ENCODE measurements around the gene ZNF133. TPM values are rescaled to one million over a fixed set of nuclear protein-coding genes. Genes with fewer than 3 reads are reported as not detected.

The ZNF133 gene
- total and polyA plus RNA-seq, 2 of the 13 experiments (the other 11 are each of a cell fraction or from before 2014, with no cell fraction given), result 23.5 to 26.7 TPM

DNA sequence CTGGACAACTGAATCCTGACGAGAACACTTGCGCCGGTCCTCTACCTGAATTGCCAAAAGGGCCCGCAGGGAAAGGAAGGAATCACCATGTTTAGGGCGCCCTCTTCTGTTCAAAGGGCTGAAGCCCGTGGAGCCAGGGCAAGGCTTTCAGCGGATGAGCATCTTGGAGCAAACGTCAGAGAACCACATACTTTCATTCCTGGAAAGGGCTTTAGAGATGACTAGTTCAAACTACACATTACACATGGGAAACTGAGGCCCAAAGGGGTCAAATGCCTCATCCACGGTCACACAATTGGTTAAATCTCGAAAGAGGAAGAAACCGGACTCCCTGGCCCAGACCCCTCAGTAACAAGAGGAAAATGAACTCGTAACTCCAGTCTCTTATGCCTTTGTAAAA is 11.5 kb upstream of the ZNF133 start (continued):
- TF ChIP-seq CBFB (CRISPR knock-in tag; IDR thresholded peaks at IDR 0.05) (no peak), PHF8 (CRISPR knock-in tag; IDR thresholded peaks at IDR 0.05) (no peak), PTBP1 (IDR thresholded peaks at IDR 0.05; ENCODE audit: low read depth, low read length, poor library complexity, severe bottlenecking) (no peak), ZBTB20 (CRISPR knock-in tag; IDR thresholded peaks at IDR 0.05; ENCODE audit: borderline replicate concordance, low read depth) (no peak), NR3C1 (CRISPR knock-in tag; IDR thresholded peaks at IDR 0.05) (no peak), ZNF331 (CRISPR knock-in tag; IDR thresholded peaks at IDR 0.05) (0 out of 2 replicates have a peak, but pooled peaks have one; percentile 32), ZNF232 (CRISPR knock-in tag; IDR thresholded peaks at IDR 0.05; ENCODE audit: borderline replicate concordance) (no peak), MBD4 (IDR thresholded peaks at IDR 0.05; ENCODE audit: borderline replicate concordance, low read length) (no peak), ZNF652 (CRISPR knock-in tag; IDR thresholded peaks at IDR 0.05; ENCODE audit: borderline replicate concordance, low read depth) (0 out of 2 replicates have a peak, but pooled peaks have one; percentile 17), TARDBP (CRISPR knock-in tag; IDR thresholded peaks at IDR 0.05) (no peak)
- TF ChIP-seq, protein P1, sequence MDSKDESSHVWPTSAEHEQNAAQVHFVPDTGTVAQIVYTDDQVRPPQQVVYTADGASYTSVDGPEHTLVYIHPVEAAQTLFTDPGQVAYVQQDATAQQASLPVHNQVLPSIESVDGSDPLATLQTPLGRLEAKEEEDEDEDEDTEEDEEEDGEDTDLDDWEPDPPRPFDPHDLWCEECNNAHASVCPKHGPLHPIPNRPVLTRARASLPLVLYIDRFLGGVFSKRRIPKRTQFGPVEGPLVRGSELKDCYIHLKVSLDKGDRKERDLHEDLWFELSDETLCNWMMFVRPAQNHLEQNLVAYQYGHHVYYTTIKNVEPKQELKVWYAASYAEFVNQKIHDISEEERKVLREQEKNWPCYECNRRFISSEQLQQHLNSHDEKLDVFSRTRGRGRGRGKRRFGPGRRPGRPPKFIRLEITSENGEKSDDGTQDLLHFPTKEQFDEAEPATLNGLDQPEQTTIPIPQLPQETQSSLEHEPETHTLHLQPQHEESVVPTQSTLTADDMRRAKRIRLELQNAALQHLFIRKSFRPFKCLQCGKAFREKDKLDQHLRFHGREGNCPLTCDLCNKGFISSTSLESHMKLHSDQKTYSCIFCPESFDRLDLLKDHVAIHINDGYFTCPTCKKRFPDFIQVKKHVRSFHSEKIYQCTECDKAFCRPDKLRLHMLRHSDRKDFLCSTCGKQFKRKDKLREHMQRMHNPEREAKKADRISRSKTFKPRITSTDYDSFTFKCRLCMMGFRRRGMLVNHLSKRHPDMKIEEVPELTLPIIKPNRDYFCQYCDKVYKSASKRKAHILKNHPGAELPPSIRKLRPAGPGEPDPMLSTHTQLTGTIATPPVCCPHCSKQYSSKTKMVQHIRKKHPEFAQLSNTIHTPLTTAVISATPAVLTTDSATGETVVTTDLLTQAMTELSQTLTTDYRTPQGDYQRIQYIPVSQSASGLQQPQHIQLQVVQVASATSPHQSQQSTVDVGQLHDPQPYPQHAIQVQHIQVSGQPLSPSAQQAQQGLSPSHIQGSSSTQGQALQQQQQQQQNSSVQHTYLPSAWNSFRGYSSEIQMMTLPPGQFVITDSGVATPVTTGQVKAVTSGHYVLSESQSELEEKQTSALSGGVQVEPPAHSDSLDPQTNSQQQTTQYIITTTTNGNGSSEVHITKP (CRISPR knock-in tag; IDR thresholded peaks at IDR 0.05; ENCODE audit: low read depth), result no peak
- TF ChIP-seq, protein P2, sequence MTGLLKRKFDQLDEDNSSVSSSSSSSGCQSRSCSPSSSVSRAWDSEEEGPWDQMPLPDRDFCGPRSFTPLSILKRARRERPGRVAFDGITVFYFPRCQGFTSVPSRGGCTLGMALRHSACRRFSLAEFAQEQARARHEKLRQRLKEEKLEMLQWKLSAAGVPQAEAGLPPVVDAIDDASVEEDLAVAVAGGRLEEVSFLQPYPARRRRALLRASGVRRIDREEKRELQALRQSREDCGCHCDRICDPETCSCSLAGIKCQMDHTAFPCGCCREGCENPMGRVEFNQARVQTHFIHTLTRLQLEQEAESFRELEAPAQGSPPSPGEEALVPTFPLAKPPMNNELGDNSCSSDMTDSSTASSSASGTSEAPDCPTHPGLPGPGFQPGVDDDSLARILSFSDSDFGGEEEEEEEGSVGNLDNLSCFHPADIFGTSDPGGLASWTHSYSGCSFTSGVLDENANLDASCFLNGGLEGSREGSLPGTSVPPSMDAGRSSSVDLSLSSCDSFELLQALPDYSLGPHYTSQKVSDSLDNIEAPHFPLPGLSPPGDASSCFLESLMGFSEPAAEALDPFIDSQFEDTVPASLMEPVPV (CRISPR knock-in tag; IDR thresholded peaks at IDR 0.05), result no peak
- TF ChIP-seq, protein P3, sequence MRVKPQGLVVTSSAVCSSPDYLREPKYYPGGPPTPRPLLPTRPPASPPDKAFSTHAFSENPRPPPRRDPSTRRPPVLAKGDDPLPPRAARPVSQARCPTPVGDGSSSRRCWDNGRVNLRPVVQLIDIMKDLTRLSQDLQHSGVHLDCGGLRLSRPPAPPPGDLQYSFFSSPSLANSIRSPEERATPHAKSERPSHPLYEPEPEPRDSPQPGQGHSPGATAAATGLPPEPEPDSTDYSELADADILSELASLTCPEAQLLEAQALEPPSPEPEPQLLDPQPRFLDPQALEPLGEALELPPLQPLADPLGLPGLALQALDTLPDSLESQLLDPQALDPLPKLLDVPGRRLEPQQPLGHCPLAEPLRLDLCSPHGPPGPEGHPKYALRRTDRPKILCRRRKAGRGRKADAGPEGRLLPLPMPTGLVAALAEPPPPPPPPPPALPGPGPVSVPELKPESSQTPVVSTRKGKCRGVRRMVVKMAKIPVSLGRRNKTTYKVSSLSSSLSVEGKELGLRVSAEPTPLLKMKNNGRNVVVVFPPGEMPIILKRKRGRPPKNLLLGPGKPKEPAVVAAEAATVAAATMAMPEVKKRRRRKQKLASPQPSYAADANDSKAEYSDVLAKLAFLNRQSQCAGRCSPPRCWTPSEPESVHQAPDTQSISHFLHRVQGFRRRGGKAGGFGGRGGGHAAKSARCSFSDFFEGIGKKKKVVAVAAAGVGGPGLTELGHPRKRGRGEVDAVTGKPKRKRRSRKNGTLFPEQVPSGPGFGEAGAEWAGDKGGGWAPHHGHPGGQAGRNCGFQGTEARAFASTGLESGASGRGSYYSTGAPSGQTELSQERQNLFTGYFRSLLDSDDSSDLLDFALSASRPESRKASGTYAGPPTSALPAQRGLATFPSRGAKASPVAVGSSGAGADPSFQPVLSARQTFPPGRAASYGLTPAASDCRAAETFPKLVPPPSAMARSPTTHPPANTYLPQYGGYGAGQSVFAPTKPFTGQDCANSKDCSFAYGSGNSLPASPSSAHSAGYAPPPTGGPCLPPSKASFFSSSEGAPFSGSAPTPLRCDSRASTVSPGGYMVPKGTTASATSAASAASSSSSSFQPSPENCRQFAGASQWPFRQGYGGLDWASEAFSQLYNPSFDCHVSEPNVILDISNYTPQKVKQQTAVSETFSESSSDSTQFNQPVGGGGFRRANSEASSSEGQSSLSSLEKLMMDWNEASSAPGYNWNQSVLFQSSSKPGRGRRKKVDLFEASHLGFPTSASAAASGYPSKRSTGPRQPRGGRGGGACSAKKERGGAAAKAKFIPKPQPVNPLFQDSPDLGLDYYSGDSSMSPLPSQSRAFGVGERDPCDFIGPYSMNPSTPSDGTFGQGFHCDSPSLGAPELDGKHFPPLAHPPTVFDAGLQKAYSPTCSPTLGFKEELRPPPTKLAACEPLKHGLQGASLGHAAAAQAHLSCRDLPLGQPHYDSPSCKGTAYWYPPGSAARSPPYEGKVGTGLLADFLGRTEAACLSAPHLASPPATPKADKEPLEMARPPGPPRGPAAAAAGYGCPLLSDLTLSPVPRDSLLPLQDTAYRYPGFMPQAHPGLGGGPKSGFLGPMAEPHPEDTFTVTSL (CRISPR knock-in tag; IDR thresholded peaks at IDR 0.05; ENCODE audit: borderline replicate concordance), result 0 out of 2 replicates have a peak, but pooled peaks have one; percentile 10
- TF ChIP-seq, protein P4, sequence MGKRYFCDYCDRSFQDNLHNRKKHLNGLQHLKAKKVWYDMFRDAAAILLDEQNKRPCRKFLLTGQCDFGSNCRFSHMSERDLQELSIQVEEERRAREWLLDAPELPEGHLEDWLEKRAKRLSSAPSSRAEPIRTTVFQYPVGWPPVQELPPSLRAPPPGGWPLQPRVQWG (CRISPR knock-in tag; IDR thresholded peaks at IDR 0.05; ENCODE audit: borderline replicate concordance, low read depth), result no peak
- TF ChIP-seq, protein P5, sequence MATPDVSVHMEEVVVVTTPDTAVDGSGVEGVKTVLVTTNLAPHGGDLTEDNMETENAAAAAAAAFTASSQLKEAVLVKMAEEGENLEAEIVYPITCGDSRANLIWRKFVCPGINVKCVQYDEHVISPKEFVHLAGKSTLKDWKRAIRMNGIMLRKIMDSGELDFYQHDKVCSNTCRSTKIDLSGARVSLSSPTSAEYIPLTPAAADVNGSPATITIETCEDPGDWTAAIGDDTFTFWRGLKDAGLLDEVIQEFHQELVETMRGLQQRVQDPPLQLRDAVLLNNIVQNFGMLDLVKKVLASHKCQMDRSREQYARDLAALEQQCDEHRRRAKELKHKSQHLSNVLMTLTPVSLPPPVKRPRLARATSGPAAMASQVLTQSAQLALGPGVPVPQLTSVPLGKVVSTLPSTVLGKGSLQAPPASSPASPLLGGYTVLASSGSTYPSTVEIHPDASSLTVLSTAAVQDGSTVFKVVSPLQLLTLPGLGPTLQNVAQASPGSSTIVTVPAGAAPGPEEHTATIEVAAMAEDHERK (CRISPR knock-in tag; IDR thresholded peaks at IDR 0.05; ENCODE audit: low read depth), result no peak
